Stimulated activated CD4-positive, alpha-beta T cell treated with anti-CD3 and anti-CD28 coated beads, Interleukin-4, amount 100 ng/mL, for 24 hours (primary cell): ENCODE data around the gene SERPINB7.

Experiments used
- DNase-seq: peaks from one replicate; pipeline ENCODE4 v3.0.0-alpha.2; 2020

Gene SERPINB7

DNA sequence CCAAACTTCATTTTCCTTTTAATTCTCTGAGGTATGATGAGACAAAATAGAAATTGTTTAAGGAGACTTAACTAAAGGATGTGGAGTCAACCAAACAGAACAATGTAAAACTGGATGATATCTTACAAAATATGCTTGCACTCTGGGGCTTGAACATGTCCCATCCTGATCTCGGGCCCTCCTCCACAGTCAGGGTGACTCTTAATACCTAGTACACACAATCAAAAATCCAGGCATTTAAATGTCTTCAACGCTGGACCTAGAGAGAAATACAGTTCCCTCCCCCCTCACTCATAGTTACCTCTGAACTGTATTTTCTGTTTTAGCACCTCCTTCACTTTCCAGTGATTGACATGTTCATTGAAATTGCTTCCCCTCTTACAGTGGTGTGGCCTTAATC, 75.4 kb downstream of the SERPINB7 start:
- DNase-seq = no peak
